HUES64 (cell line): Measurements from ENCODE around the gene SHISA5.

Source experiments
- H3K27ac ChIP-seq: 2 replicates; pipeline ENCODE4 v1.7.0; 2013; ENCODE audit warnings: low read depth, low read length, inconsistent platforms
- H3K27me3 ChIP-seq: 2 replicates; pipeline ENCODE4 v1.6.1; 2013; ENCODE audit warnings: mild to moderate bottlenecking, low read length; ENCODE audit not compliant: insufficient read depth
- H3K36me3 ChIP-seq: 2 replicates; pipeline ENCODE4 v1.6.1; 2013; ENCODE audit warnings: mild to moderate bottlenecking, low read length; ENCODE audit not compliant: insufficient read depth
- H3K4me1 ChIP-seq: 2 replicates; pipeline ENCODE4 v1.6.1; 2013; ENCODE audit warnings: mild to moderate bottlenecking, low read length, moderate library complexity; ENCODE audit not compliant: insufficient read depth
- H3K4me3 ChIP-seq: 2 replicates; pipeline ENCODE4 v1.5.1; 2013; ENCODE audit warnings: mild to moderate bottlenecking, low read length, moderate library complexity
- H3K9ac ChIP-seq: 2 replicates; pipeline ENCODE4 v1.6.1; 2013; ENCODE audit warnings: mild to moderate bottlenecking, low read depth, low read length
- H3K9me3 ChIP-seq: 2 replicates; pipeline ENCODE4 v1.6.1; 2013; ENCODE audit warnings: low read depth, low read length; ENCODE audit not compliant: insufficient read depth
- WGBS: fragments of 150-250, 120-280 bp; methylation state at CpG from one replicate; pipeline ENCODE4 v1.1.7; 2013; ENCODE audit warnings: missing lambda C conversion rate; 5-methylcytosine and 5-hydroxymethylcytosine counted together

The SHISA5 gene

GRCh38 chr3:48429317-48429959 lies 74.5 kb downstream of the SHISA5 start:
- H3K36me3 ChIP-seq, result peaks cover 31% of the 10 kb centered on the region
- peak overlapping the region; percentile 85 for H3K4me3 ChIP-seq
- peaks cover 23% of the 10 kb centered on the region for H3K4me1 ChIP-seq
- peak overlapping the region; percentile 93 for H3K27ac ChIP-seq
- H3K9me3 ChIP-seq, result no peaks in the 10 kb centered on the region
- no peaks in the 10 kb centered on the region for H3K27me3 ChIP-seq
- WGBS, result under 1% methylated on average over 86 of the region's 86 CpGs
- H3K9ac ChIP-seq, result peak overlapping the region; percentile 96

GRCh38 chr3:48428572-48429316 lies 75.2 kb downstream of the SHISA5 start:
- peak overlapping the region; percentile 85 for H3K4me3 ChIP-seq
- peaks cover 23% of the 10 kb centered on the region for H3K4me1 ChIP-seq
- H3K27me3 ChIP-seq, result no peaks in the 10 kb centered on the region
- peak overlapping the region; percentile 96 for H3K9ac ChIP-seq
- H3K9me3 ChIP-seq, result no peaks in the 10 kb centered on the region
- H3K36me3 ChIP-seq, result peaks cover 30% of the 10 kb centered on the region
- H3K27ac ChIP-seq, result peak overlapping the region; percentile 93
- under 1% methylated on average over 57 of the region's 60 CpGs for WGBS

- WGBS, result 26% methylated on average over 6 of the region's 7 CpGs
Observed at GRCh38 chr3:48428088-48428571, 75.8 kb downstream of the SHISA5 start.

GRCh38 chr3:48427630-48427962 lies 76.4 kb downstream of the SHISA5 start:
- H3K27me3 ChIP-seq, result no peaks in the 10 kb centered on the region
- H3K36me3 ChIP-seq, result peaks cover 29% of the 10 kb centered on the region
- 83% methylated on average over 9 of the region's 9 CpGs for WGBS
- H3K9ac ChIP-seq, result peak overlapping the region; percentile 96
- no peak overlapping the region for H3K27ac ChIP-seq
- H3K4me1 ChIP-seq, result peaks cover 23% of the 10 kb centered on the region
- H3K4me3 ChIP-seq, result peak overlapping the region; percentile 85
- H3K9me3 ChIP-seq, result no peaks in the 10 kb centered on the region

More at GRCh38 chr3:48428088-48428571, 75.8 kb downstream of the SHISA5 start:
- H3K4me1 ChIP-seq, result peaks cover 23% of the 10 kb centered on the region
- H3K4me3 ChIP-seq, result peak overlapping the region; percentile 85
- peak overlapping the region; percentile 17; the same call in 1 of the 2 replicates for H3K27ac ChIP-seq
- H3K9ac ChIP-seq, result peak overlapping the region; percentile 96
- peaks cover 29% of the 10 kb centered on the region for H3K36me3 ChIP-seq
- no peaks in the 10 kb centered on the region for H3K27me3 ChIP-seq
- H3K9me3 ChIP-seq, result no peaks in the 10 kb centered on the region

- Histone ChIP-seq H3K9me3 (no peaks in the 10 kb centered on the region), H3K36me3 (peaks cover 29% of the 10 kb centered on the region), H3K4me1 (peaks cover 23% of the 10 kb centered on the region), H3K27me3 (no peaks in the 10 kb centered on the region), H3K27ac (no peak overlapping the region), H3K9ac (peak overlapping the region; percentile 96; the same call in 1 of the 2 replicates), H3K4me3 (peak overlapping the region; percentile 85; the same call in 1 of the 2 replicates)
- WGBS, result 89% methylated on average over 8 of the region's 8 CpGs
Observed at GRCh38 chr3:48426944-48427629, 76.9 kb downstream of the SHISA5 start.

- Histone ChIP-seq H3K4me1 (peaks cover 23% of the 10 kb centered on the region), H3K36me3 (peaks cover 30% of the 10 kb centered on the region), H3K4me3 (no peak overlapping the region), H3K9ac (no peak overlapping the region), H3K9me3 (no peaks in the 10 kb centered on the region), H3K27ac (no peak overlapping the region), H3K27me3 (no peaks in the 10 kb centered on the region)
- WGBS, result 92% methylated on average over 11 of the region's 11 CpGs
Observed at GRCh38 chr3:48426401-48426909, 77.5 kb downstream of the SHISA5 start.

GRCh38 chr3:48425281-48425812 lies 78.6 kb downstream of the SHISA5 start:
- no peaks in the 10 kb centered on the region for H3K27me3 ChIP-seq
- peaks cover 41% of the 10 kb centered on the region for H3K36me3 ChIP-seq
- H3K9me3 ChIP-seq, result no peaks in the 10 kb centered on the region
- 89% methylated on average over 13 of the region's 13 CpGs for WGBS
- no peak overlapping the region for H3K27ac ChIP-seq
- H3K4me1 ChIP-seq, result peaks cover 17% of the 10 kb centered on the region
- H3K4me3 ChIP-seq, result no peak overlapping the region
- H3K9ac ChIP-seq, result no peak overlapping the region

- peaks cover 15% of the 10 kb centered on the region for H3K4me1 ChIP-seq
- WGBS, result 94% methylated on average over 27 of the region's 27 CpGs
- no peak overlapping the region for H3K27ac ChIP-seq
- H3K9me3 ChIP-seq, result no peaks in the 10 kb centered on the region
- H3K4me3 ChIP-seq, result no peak overlapping the region
- peaks cover 50% of the 10 kb centered on the region for H3K36me3 ChIP-seq
- no peak overlapping the region; the same call in 1 of the 2 replicates for H3K9ac ChIP-seq
- no peaks in the 10 kb centered on the region for H3K27me3 ChIP-seq
Observed at GRCh38 chr3:48423883-48424695, 79.9 kb downstream of the SHISA5 start.

- Histone ChIP-seq H3K4me3 (no peak overlapping the region), H3K27me3 (no peaks in the 10 kb centered on the region), H3K4me1 (peaks cover 15% of the 10 kb centered on the region), H3K9ac (no peak overlapping the region), H3K27ac (no peak overlapping the region), H3K36me3 (peaks cover 57% of the 10 kb centered on the region), H3K9me3 (no peaks in the 10 kb centered on the region)
- WGBS, result 96% methylated on average over 25 of the region's 25 CpGs
Observed at GRCh38 chr3:48423241-48423882, 80.6 kb downstream of the SHISA5 start.

GRCh38 chr3:48422681-48423080 lies 81.3 kb downstream of the SHISA5 start:
- peaks cover 64% of the 10 kb centered on the region for H3K36me3 ChIP-seq
- no peak overlapping the region for H3K9ac ChIP-seq
- H3K27ac ChIP-seq, result no peak overlapping the region
- no peak overlapping the region for H3K4me3 ChIP-seq
- WGBS, result 95% methylated on average over 8 of the region's 8 CpGs
- H3K9me3 ChIP-seq, result no peaks in the 10 kb centered on the region
- no peaks in the 10 kb centered on the region for H3K27me3 ChIP-seq
- H3K4me1 ChIP-seq, result peaks cover 10% of the 10 kb centered on the region; the same call in 1 of the 2 replicates
